ENCODE measurements around the gene TSNAX. TPM values are rescaled to one million over a fixed set of nuclear protein-coding genes. Genes with fewer than 3 reads are reported as not detected.

Gene TSNAX
- total and polyA plus RNA-seq, 9 donors: 19.9 to 43.0 (median 32.0) TPM

GRCh38 chr1:231540847-231541246, 12.4 kb downstream of the TSNAX start:
- Histone ChIP-seq H3K36me3 (no peaks in the 10 kb centered on the region), H3K27me3 (no peaks in the 10 kb centered on the region), H3K4me1 (ENCODE audit: insufficient read depth) (peaks cover 1% of the 10 kb centered on the region), H3K27ac (no peak overlapping the region), H3K4me3 (no peak overlapping the region), H3K9me3 (no peaks in the 10 kb centered on the region)
- no peak for DNase-seq
- 94 to 97% (median 97%) methylated on average over 3 of the region's 3 CpGs for WGBS, 3 donors
- TF ChIP-seq EP300 (IDR thresholded peaks at IDR 0.05) (no peak), POLR2A (IDR thresholded peaks at IDR 0.05) (no peak)
- TF ChIP-seq, protein P1, sequence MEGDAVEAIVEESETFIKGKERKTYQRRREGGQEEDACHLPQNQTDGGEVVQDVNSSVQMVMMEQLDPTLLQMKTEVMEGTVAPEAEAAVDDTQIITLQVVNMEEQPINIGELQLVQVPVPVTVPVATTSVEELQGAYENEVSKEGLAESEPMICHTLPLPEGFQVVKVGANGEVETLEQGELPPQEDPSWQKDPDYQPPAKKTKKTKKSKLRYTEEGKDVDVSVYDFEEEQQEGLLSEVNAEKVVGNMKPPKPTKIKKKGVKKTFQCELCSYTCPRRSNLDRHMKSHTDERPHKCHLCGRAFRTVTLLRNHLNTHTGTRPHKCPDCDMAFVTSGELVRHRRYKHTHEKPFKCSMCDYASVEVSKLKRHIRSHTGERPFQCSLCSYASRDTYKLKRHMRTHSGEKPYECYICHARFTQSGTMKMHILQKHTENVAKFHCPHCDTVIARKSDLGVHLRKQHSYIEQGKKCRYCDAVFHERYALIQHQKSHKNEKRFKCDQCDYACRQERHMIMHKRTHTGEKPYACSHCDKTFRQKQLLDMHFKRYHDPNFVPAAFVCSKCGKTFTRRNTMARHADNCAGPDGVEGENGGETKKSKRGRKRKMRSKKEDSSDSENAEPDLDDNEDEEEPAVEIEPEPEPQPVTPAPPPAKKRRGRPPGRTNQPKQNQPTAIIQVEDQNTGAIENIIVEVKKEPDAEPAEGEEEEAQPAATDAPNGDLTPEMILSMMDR (IDR thresholded peaks at IDR 0.05): no peak
- intact Hi-C loops (cut with DNase I): no loop called here

DNA sequence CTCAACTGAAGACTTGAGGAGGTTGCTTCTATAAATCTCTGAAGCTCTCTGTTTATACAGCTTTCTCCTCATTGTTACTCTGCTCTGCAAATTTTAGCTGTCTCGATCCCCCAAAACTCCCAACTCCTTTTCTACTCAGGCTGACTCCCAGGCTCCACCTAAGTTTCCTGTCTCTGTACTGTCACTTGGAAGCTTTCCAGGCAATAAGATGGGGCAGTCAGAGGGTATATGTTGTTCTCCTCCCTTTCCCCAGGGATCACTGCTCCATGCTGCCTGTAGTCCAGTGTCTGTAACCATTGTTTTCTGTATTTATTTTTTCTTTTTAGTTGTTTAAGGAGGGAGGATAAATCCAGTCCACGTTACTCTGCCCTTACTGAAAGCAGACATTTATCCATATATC, 13.4 kb downstream of the TSNAX start:
- TF ChIP-seq, protein P1 (IDR thresholded peaks at IDR 0.05): no peak
- TF ChIP-seq POLR2A (IDR thresholded peaks at IDR 0.05) (no peak), EP300 (IDR thresholded peaks at IDR 0.05) (no peak)
- H3K36me3 ChIP-seq: no peaks in the 10 kb centered on the region
- DNase-seq: no peak
- peaks cover 1% of the 10 kb centered on the region for H3K4me1 ChIP-seq (ENCODE audit: insufficient read depth)
- WGBS, 3 donors: 83 to 94% (median 87%) methylated on average over 2 of the region's 2 CpGs
- H3K4me3 ChIP-seq: no peak overlapping the region
- no peaks in the 10 kb centered on the region for H3K27me3 ChIP-seq
- no peak overlapping the region for H3K27ac ChIP-seq
- intact Hi-C loops (cut with DNase I): no loop called here
- no peaks in the 10 kb centered on the region for H3K9me3 ChIP-seq

DNA sequence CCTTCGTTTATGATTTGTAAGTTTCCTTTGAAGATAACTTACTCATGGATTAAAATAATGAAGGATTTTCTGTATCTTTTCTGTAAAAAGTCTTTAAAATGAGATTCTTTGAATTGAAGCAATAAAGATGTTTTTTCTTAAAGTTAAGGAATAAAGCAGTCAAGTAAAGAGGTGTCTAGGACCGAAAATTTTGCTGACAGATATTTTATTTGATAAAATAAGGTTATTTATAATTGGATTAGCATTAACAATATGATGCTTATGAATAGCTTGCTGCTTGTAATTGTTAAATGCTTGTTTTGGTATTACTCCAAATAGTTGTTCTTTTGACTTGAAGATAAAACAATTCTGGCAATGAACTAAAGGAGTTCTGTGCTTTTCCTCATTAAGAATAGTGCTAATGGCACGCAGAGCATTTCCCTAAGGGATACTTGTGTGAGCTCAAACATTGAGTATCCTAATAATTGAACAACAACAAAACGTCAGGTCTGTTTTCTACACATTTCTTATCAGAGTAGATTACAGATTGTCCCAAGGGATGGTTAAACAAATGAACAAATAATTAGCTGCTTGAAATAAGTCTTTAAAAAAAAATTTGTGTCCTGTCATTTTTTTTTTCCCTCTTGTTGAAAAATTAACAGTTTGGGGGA, 16.6 kb downstream of the TSNAX start:
- Histone ChIP-seq H3K4me3 (no peak overlapping the region), H3K27ac (no peak overlapping the region), H3K4me1 (ENCODE audit: insufficient read depth) (no peaks in the 10 kb centered on the region), H3K27me3 (no peaks in the 10 kb centered on the region), H3K36me3 (no peaks in the 10 kb centered on the region), H3K9me3 (no peaks in the 10 kb centered on the region)
- no peak for DNase-seq
- WGBS, 3 donors: 19 to 24% (median 23%) methylated on average over 4 of the region's 4 CpGs
- TF ChIP-seq EP300 (IDR thresholded peaks at IDR 0.05): no peak
- TF ChIP-seq, protein P1 (IDR thresholded peaks at IDR 0.05): no peak
- TF ChIP-seq POLR2A (IDR thresholded peaks at IDR 0.05): no peak
- intact Hi-C loops (cut with DNase I): no loop called here

DNA sequence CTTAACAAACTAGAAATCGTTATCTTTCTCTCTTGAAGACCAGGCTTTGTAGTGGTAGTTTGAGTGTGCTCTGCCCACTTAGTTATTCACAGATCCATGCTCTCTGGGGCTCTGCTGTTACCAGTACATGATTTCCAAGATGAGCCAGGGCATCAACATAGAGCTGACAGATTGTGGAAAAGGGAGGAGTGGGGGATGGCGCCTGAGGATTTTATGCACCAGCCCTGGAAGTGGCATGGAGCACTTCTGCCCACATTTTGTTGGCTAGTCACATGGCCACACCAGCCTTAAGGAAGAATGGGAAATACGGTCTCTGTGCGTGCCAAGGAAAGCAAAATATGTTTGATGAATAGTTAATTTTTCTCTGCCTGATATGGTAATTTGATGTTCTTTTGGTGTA, 18.2 kb downstream of the TSNAX start:
- H3K27ac ChIP-seq: no peak overlapping the region
- DNase-seq: no peak
- 96 to 99% (median 97%) methylated on average over 4 of the region's 4 CpGs for WGBS, 3 donors
- no peaks in the 10 kb centered on the region for H3K36me3 ChIP-seq
- no peaks in the 10 kb centered on the region for H3K4me1 ChIP-seq (ENCODE audit: insufficient read depth)
- no peaks in the 10 kb centered on the region for H3K9me3 ChIP-seq
- intact Hi-C loops (cut with DNase I): no loop called here
- H3K4me3 ChIP-seq: no peak overlapping the region
- TF ChIP-seq EP300 (IDR thresholded peaks at IDR 0.05): no peak
- no peak for TF ChIP-seq POLR2A (IDR thresholded peaks at IDR 0.05)
- TF ChIP-seq, protein P1 (IDR thresholded peaks at IDR 0.05): no peak
- no peaks in the 10 kb centered on the region for H3K27me3 ChIP-seq
